Tibial artery (tissue), 4 donors: ENCODE measurements around the gene DENND1C.

Source experiments
- DNase-seq, 2 donors: peaks; one replicate each; pipeline ENCODE4 v3.0.0-alpha.2; 2019
- H3K27ac ChIP-seq, 2 donors: fragments of 200-600 bp; sonication (generic) in 1 of 2; 1 replicate in 1 of 2; 2 replicates in 1 of 2; pipeline ENCODE4 v1.5.1; 2018 to 2019; ENCODE audit warnings: mild to moderate bottlenecking in 1 of 2
- H3K27me3 ChIP-seq, 2 donors: fragments of 200-600 bp; sonication (generic) in 1 of 2; one replicate each; pipeline versions ENCODE4 v1.5.1 to v1.6.0; 2016 to 2019
- H3K36me3 ChIP-seq, 3 donors: fragments of 200-600 bp; sonication (generic) in 2 of 3; one replicate each; pipeline ENCODE4 v1.5.1; 2016 to 2019; ENCODE audit warnings: mild to moderate bottlenecking in 2 of 3
- H3K4me1 ChIP-seq, 4 donors: fragments of 200-600 bp; sonication (generic) in 2 of 4; 1 replicate in 3 of 4; 2 replicates in 1 of 4; pipeline ENCODE4 v1.5.1; 2016 to 2019
- H3K4me3 ChIP-seq, 2 donors: fragments of 200-600 bp; sonication (generic) in 1 of 2; 1 replicate in 1 of 2; 2 replicates in 1 of 2; pipeline ENCODE4 v1.5.1; 2018 to 2019; ENCODE audit warnings: mild to moderate bottlenecking in 2 of 2
- H3K9me3 ChIP-seq, 3 donors: fragments of 200-600 bp; sonication (generic) in 1 of 3; one replicate each; pipeline ENCODE4 v1.5.1; 2016 to 2019
- intact Hi-C: fragments of 100-400 bp; cut with DNase I; formaldehyde crosslinking; loops from one replicate; pipeline ENCODE4 v1.15.0; 2023; ENCODE audit warnings: low total_unique reads
- TF ChIP-seq, protein P1 (sequence below), 2 experiments: fragments of 200-600 bp in 1 of 2; fragments of 450-650 bp in 1 of 2; IDR thresholded peaks; one replicate each; pipeline ENCODE4 v1.5.1; 2017 to 2019; ENCODE audit warnings: antibody characterized with exemption in 2 of 2, mild to moderate bottlenecking in 1 of 2, moderate library complexity in 1 of 2

DENND1C gene

DNA sequence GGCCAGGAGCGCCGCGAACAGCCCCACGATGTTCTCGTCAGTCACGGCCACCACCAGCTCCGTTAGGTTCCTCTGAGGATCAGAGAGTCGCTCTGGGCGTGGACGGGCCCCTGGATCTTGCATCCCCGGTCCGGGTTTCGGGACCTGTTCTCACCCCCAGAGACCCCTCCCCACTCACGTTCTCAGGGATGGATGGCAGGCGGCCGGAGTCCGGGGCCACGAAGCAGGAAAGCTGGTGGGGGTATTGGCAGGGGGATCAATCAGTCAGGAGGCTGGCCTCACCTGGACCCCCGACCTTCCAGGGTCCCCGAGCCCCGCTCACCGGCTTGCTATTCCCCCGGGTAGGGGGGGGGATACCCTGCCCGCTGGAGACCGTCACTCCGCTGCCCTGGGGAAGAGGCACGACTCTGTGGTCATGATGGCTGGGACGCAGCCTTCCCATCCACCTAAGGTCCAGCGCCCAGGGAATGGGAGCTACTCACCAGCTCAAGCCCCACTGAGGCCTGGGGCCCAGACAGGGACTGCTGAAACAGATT lies 4.6 kb downstream of the DENND1C start:
- H3K4me3 ChIP-seq, result no peak overlapping the region
- intact Hi-C loops, result no loop called here
- no peak for DNase-seq
- no peak overlapping the region for H3K27ac ChIP-seq
- H3K36me3 ChIP-seq, result no peaks in the 10 kb centered on the region
- peaks cover 0 to 17% (median 10%) of the 10 kb centered on the region in 4 donors for H3K4me1 ChIP-seq
- peaks cover 0 to 85% of the 10 kb centered on the region in 2 donors for H3K27me3 ChIP-seq
- no peaks in the 10 kb centered on the region for H3K9me3 ChIP-seq
- TF ChIP-seq, protein P1, sequence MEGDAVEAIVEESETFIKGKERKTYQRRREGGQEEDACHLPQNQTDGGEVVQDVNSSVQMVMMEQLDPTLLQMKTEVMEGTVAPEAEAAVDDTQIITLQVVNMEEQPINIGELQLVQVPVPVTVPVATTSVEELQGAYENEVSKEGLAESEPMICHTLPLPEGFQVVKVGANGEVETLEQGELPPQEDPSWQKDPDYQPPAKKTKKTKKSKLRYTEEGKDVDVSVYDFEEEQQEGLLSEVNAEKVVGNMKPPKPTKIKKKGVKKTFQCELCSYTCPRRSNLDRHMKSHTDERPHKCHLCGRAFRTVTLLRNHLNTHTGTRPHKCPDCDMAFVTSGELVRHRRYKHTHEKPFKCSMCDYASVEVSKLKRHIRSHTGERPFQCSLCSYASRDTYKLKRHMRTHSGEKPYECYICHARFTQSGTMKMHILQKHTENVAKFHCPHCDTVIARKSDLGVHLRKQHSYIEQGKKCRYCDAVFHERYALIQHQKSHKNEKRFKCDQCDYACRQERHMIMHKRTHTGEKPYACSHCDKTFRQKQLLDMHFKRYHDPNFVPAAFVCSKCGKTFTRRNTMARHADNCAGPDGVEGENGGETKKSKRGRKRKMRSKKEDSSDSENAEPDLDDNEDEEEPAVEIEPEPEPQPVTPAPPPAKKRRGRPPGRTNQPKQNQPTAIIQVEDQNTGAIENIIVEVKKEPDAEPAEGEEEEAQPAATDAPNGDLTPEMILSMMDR (IDR thresholded peaks at IDR 0.05), result no peak

- Histone ChIP-seq H3K4me1 (peaks cover 0 to 17% (median 10%) of the 10 kb centered on the region in 4 donors), H3K27ac (no peak overlapping the region), H3K4me3 (no peak overlapping the region), H3K27me3 (peaks cover 0 to 78% of the 10 kb centered on the region in 2 donors), H3K9me3 (no peaks in the 10 kb centered on the region), H3K36me3 (no peaks in the 10 kb centered on the region)
- intact Hi-C loops, result no loop called here
- TF ChIP-seq, protein P1 (IDR thresholded peaks at IDR 0.05), result no peak
- no peak for DNase-seq
Observed at GRCh38 chr19:6476155-6476895, 5.3 kb downstream of the DENND1C start.

DNA sequence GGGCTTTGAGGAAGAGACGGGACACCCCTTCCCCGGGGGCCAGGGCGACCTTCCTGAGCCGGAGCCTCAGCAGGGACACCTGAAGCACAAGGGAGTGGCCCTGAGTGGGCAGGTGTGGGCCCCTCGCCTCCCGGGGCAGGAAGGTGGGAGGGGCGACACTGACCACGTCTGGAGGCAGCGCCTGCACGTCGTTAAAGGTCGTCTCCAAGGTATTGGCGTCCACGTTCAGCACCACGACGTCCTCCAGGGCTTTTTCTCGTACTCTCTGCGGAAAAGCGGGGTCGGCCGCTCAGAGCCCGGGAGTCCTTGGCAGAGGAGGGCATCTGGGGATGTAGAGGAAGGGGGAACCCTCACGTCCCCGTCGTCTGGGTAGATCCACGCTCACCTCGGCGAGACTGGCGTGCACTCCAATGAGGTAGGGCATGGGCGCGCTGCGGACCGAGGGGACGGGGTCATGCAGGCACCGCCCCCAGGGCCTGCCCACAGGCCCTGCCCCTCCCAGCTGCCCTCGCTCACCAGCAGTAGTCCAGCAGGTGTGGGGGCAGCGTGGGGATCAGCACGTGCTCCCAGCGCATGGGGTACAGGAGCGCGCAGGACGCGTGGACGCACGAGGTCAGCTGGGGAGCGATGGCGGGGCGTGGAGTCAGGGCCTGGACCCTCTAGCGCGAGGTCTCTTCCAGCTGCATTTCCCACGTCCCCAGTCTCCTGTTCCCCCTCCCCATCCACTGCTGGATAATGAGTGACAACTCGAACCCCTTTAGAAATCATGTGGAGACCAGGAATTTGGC lies 6.1 kb downstream of the DENND1C start:
- intact Hi-C loops, result no loop called here
- no peak overlapping the region for H3K27ac ChIP-seq
- peaks cover 0 to 70% of the 10 kb centered on the region in 2 donors for H3K27me3 ChIP-seq
- H3K9me3 ChIP-seq, result no peaks in the 10 kb centered on the region
- H3K4me1 ChIP-seq, result peaks cover 0 to 17% (median 10%) of the 10 kb centered on the region in 4 donors
- H3K36me3 ChIP-seq, result no peaks in the 10 kb centered on the region
- TF ChIP-seq, protein P1 (IDR thresholded peaks at IDR 0.05), result no peak
- no peak overlapping the region for H3K4me3 ChIP-seq
- no peak for DNase-seq

GRCh38 chr19:6473647-6474046 lies 7.9 kb downstream of the DENND1C start:
- Histone ChIP-seq H3K27ac (no peak overlapping the region), H3K4me1 (peaks cover 0 to 17% (median 10%) of the 10 kb centered on the region in 4 donors), H3K4me3 (no peak overlapping the region), H3K9me3 (no peaks in the 10 kb centered on the region), H3K36me3 (no peaks in the 10 kb centered on the region), H3K27me3 (peaks cover 0 to 53% of the 10 kb centered on the region in 2 donors)
- intact Hi-C loops, result no loop called here
- TF ChIP-seq, protein P1 (IDR thresholded peaks at IDR 0.05), result no peak
- DNase-seq, result no peak

- no peaks in the 10 kb centered on the region for H3K36me3 ChIP-seq
- DNase-seq, result no peak
- peaks cover 0 to 46% of the 10 kb centered on the region in 2 donors for H3K27me3 ChIP-seq
- intact Hi-C loops, result no loop called here
- no peak overlapping the region for H3K4me3 ChIP-seq
- no peaks in the 10 kb centered on the region for H3K9me3 ChIP-seq
- peaks cover 0 to 17% (median 10%) of the 10 kb centered on the region in 4 donors for H3K4me1 ChIP-seq
- H3K27ac ChIP-seq, result no peak overlapping the region
- TF ChIP-seq, protein P1 (IDR thresholded peaks at IDR 0.05), result no peak
Observed at GRCh38 chr19:6472713-6473112, 8.9 kb downstream of the DENND1C start.
